GM21737 (cell line): ENCODE measurements around the gene ATP6V1B1.
"Not testable (repeated sequence)": the region's sequence is repeated elsewhere in the genome, so short reads cannot be mapped to it uniquely, and the experiment has no call there.

Source experiments
- ATAC-seq: cut with Tn5 transposase; IDR thresholded peaks from one replicate; pipeline ENCODE4 v1.9.1; 2021; ENCODE audit warnings: mild to moderate bottlenecking, moderate library complexity; ENCODE audit not compliant: unreplicated experiment

Gene ATP6V1B1

GRCh38 chr2:70987386-70987785 lies 51.7 kb downstream of the ATP6V1B1 start:
- ATAC-seq, result no peak

- ATAC-seq, result no peak
Observed at GRCh38 chr2:70988151-70988550, 52.5 kb downstream of the ATP6V1B1 start.

- ATAC-seq, result no peak
Observed at GRCh38 chr2:70988726-70989648, 53.3 kb downstream of the ATP6V1B1 start.

GRCh38 chr2:70990216-70990615 lies 54.5 kb downstream of the ATP6V1B1 start:
- ATAC-seq, result no peak

- no peak for ATAC-seq
Observed at GRCh38 chr2:70991142-70991541, 55.4 kb downstream of the ATP6V1B1 start.

DNA sequence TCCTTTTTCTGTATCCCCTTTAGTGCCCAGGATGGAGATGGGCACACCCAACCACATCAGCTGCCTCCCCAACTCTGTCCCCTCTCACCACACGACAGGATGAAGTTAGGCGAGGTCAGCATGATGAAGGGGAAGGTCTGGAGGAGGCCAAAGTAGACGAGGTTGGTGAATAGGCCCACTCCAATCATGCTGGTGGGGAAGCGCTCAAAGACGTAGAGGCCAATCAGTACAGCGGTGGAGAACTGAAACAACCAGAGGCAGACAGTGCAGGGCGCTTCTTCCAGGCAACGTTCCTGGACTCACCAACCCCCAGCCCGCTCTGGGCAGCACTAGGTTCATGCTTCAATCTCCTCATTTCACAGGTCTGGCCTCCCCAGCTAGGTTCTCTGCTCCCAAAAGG lies 56.0 kb downstream of the ATP6V1B1 start:
- ATAC-seq, result no peak

GRCh38 chr2:70992945-70993853 lies 57.5 kb downstream of the ATP6V1B1 start:
- no peak for ATAC-seq

DNA sequence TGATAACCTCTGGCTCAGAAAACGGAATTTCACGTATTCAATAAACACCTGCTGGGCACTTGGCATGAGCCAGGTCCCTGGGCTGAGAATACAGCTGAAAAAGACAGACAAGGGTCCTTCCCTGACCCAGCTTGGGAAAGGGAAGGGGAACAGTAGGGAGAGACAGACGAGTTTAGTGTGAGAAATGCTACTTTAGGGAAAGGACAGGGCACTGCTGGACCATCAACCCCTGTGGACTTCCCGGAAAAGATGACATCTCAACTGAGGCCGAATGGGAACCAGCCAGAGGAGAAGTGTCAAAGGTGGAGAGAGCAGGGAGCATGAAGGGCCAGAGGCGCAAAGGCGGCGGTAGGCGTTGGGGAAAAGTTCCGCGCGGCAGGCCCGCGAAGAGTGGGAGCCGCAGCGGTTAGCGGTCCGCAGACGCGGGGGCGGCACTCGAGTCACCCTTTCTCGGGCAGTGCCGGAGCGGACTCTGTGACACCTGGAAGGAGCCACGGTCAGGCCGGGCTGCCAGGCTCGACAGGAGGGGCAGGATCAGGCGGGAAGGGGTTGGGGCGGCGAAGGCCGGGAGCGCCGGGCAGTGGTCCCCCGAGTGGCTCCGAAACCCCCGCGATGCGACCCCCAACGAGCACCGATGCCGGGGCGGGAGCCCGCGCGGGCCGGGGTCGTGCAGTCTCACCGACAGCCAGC lies 58.5 kb downstream of the ATP6V1B1 start:
- ATAC-seq, result peak; percentile 29

GRCh38 chr2:70994699-70995425 lies 59.2 kb downstream of the ATP6V1B1 start, which contains the start of gene TEX261:
TEX261 (minus strand) TSS chr2:70994873; CDS start chr2:70994757, 116 bp downstream.
- peak; percentile 95 for ATAC-seq

DNA sequence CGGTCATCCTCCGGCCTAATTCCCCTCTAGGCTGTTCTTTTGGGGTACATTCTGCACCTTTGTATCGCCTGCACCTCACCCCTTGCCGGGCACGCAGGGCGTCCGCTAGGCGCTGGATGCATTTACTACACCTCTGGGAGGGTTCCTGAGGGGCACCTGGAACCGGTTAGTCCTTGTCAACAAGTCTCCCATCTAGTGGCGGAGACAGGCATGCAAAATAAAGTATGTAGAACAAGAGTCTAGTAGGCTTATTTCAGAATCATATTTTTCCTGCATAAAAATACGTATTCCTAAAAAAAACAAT lies 59.7 kb downstream of the ATP6V1B1 start:
- ATAC-seq, result peak; percentile 47

GRCh38 chr2:70998885-70999284 lies 63.2 kb downstream of the ATP6V1B1 start:
- ATAC-seq, result not testable (repeated sequence)

- ATAC-seq, result no peak
Observed at GRCh38 chr2:70999362-70999761, 63.7 kb downstream of the ATP6V1B1 start.

- not testable (repeated sequence) for ATAC-seq
Observed at GRCh38 chr2:70999931-71000330, 64.2 kb downstream of the ATP6V1B1 start.

DNA sequence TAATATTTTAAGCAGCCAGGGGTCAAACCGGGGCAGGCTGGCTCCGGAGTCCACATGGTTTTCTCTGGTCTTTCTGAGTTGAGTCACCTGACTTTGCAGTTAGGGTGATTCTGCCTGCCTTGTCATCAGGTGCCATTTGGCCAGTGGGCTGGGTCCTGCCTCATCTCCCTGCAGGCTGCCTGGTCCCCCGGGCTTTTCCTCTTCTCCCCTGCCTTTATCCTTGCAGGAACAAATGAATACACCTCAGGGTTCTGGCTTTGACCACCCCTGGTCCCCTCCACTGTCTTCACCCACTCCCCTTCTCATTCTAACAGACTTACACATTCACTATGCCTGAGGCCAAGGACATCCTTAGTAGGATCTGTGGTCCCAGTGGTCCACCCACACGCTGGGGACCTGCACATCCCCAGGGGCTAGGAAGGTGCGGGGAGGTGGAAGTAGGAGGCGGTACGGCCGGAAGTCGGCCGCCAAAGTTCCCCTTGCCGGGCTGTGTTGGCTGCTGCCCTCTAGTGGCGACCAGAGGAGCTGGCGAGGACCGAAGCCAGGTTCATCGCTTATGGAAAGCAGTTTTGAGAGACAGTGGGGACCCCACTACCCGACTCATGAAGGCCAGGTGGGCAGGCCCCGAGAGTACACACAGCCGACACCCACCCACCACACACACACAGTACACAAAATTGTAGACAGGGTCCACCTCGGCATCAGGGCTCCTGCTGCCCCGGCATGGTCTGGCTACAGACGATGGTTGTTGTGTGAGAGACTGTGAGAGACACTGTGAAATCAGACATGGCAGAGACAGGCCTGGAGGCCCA lies 65.3 kb downstream of the ATP6V1B1 start:
- ATAC-seq, result peak; percentile 89

GRCh38 chr2:71001592-71001927 lies 65.9 kb downstream of the ATP6V1B1 start:
- ATAC-seq, result no peak

DNA sequence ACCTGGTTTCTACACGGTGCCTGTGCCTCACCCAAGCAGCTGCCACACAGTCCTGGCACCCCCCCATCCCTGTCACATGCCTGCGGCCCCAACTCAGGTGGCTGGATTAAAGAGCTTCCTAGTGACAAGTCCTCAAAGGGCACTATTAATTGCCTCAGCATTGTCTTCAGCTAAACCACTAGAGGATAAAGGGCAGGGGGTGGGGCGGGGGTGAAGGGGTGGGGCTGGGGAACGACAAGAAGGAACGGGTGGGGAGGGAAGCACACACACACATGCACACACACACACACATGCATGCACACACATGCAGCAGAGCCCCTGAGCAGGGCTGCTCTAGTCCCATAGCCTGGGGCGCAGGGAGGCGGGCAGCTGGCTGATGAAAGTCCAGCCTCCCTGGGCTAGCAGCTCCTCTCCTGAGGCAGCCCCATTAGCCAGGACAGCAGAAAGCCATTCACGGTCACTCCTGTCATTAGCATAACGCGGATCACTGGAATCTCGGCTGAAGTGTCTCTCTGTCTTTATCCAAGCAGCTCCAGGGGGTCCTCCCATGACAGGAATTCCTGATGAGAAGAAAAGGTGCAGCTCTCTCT lies 66.4 kb downstream of the ATP6V1B1 start:
- no peak for ATAC-seq

DNA sequence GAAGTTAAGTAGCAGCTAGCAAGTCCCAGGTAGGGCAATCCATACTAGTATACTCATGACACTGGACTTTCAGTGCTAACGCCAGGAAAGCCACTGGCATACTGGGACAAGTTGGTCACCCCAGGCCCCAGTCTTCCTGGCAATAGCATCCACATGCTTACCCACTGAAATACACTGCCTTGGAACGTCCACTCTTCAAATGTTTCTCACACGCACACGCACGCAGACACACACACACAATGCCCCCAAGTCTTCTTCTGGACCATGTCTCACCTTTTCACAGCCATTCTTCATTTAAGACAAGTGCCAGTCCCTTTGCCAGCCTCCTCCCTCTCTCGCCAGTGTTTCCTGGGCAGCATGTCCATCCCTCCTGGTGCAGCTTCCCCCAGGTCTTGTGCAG lies 67.7 kb downstream of the ATP6V1B1 start:
- no peak for ATAC-seq

DNA sequence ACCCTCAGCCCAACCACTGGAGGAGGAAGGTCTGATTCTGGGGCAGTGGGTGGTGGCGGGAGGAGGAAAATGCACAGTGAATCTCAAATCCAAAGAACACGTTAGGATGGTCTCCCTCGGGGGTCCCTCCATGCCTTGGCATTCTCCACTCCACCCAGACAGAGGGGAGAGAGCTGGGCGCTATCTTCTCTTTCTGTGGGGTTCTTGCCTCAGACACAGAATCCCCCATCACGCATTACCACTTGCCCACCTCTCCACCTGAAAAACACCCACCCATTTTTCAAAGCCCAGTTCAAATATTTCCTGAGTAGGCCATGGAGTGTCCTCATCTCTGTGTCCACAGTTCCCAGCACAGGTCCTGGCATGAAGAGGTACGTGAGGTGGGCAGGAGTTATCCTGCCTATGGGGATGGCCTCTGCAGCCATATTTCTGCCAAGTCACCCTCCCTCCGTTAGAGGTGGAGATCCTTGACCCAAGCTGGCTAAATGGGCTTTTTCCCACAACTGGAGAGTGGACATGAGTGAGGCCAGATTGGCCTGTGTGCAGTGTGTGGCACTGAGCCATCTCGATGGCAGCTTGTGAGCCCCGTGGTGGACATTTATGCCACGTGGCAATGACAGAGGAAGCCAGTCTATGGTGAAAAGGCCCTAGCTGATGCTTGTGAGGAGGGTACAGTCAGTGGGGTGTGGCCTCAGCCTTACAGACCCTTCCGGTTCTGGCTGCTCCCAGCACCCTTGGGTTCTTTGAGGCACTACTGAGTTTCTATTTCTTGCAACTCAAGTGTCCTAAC lies 68.5 kb downstream of the ATP6V1B1 start:
- ATAC-seq, result no peak

DNA sequence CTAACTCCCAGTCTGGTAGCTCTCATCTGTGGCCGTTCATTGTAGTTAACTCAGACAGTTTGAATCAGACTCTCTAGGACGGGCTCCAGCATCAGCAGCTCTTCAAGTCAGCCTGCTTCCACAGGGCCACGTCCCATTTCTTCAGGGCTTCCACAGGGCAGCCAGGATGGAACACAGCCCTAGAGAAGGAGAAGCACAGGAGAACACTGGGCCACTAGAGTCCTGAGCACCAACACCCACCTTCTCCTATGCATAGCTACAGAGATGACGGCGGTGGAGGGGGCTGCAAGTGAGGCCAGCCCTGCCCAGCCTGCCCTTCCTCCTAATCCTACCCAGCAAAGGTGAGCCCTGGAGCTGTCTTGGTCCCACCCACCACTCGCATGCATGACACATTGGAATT lies 69.2 kb downstream of the ATP6V1B1 start:
- no peak for ATAC-seq
